GM12878 (cell line): Measurements from ENCODE around the gene UBE3D. TPM values are rescaled to one million over a fixed set of nuclear protein-coding genes. Genes with fewer than 3 reads are reported as not detected.

Experiments used
- BACH1 ChIP-seq: fragments of 450-650 bp; IDR thresholded peaks from 2 replicates; pipeline ENCODE4 v1.6.1; 2017; ENCODE audit warnings: mild to moderate bottlenecking, borderline replicate concordance
- BMI1 ChIP-seq: fragments of 450-650 bp; IDR thresholded peaks from 2 replicates; pipeline ENCODE4 v1.6.1; 2016; ENCODE audit warnings: mild to moderate bottlenecking, moderate library complexity, borderline replicate concordance
- CBX5 ChIP-seq: sonication (generic); IDR thresholded peaks from 2 replicates; pipeline ENCODE4 v1.6.1; 2016; ENCODE audit warnings: low read depth, moderate library complexity, mild to moderate bottlenecking, inconsistent platforms
- CHD1 ChIP-seq: IDR thresholded peaks from 2 replicates; pipeline ENCODE4 v1.6.1; 2012; ENCODE audit warnings: low read depth, low read length, improper control_type of control experiment
- CREB1 ChIP-seq: IDR thresholded peaks from 2 replicates; pipeline ENCODE4 v1.6.1; 2012; ENCODE audit warnings: low read depth, mild to moderate bottlenecking, inconsistent platforms
- ESRRA ChIP-seq: IDR thresholded peaks from 2 replicates; pipeline ENCODE4 v1.6.1; 2012; ENCODE audit warnings: mild to moderate bottlenecking, low read length, improper control_type of control experiment
- KDM1A ChIP-seq: fragments of 200-600 bp; sonication (generic); IDR thresholded peaks from 2 replicates; pipeline ENCODE4 v1.6.1; 2016; ENCODE audit warnings: borderline replicate concordance
- KLF5 ChIP-seq: fragments of 450-650 bp; IDR thresholded peaks from 2 replicates; pipeline ENCODE4 v1.6.1; 2014; ENCODE audit warnings: mild to moderate bottlenecking; ENCODE audit not compliant: partially characterized antibody
- MEF2A ChIP-seq: IDR thresholded peaks from 2 replicates; pipeline ENCODE4 v1.6.1; 2011; ENCODE audit warnings: low read depth, mild to moderate bottlenecking, low read length, moderate library complexity; ENCODE audit not compliant: insufficient read depth
- MTA2 ChIP-seq: fragments of 450-650 bp; IDR thresholded peaks from 2 replicates; pipeline ENCODE4 v1.6.1; 2016; ENCODE audit warnings: low read depth, mild to moderate bottlenecking, moderate library complexity
- MXI1 ChIP-seq: fragments of 150-350 bp; IDR thresholded peaks from 2 replicates; pipeline ENCODE4 v1.6.1; 2011; ENCODE audit warnings: low read depth, mild to moderate bottlenecking, inconsistent platforms, low read length, improper control_type of control experiment
- MYB ChIP-seq: fragments of 150-350 bp; IDR thresholded peaks from 2 replicates; pipeline ENCODE4 v1.6.1; 2014; ENCODE audit warnings: mild to moderate bottlenecking, low read depth, low read length, borderline replicate concordance
- NFXL1 ChIP-seq: fragments of 450-650 bp; IDR thresholded peaks from 2 replicates; pipeline ENCODE4 v1.6.1; 2017; ENCODE audit warnings: antibody characterized with exemption, mild to moderate bottlenecking, borderline replicate concordance
- PAX8 ChIP-seq: fragments of 450-650 bp; IDR thresholded peaks from 2 replicates; pipeline ENCODE4 v1.6.1; 2017; ENCODE audit warnings: mild to moderate bottlenecking, moderate library complexity
- SUPT20H ChIP-seq: IDR thresholded peaks from 2 replicates; pipeline ENCODE4 v1.6.1; 2011; ENCODE audit warnings: low read depth, mild to moderate bottlenecking, low read length, moderate library complexity, borderline replicate concordance; ENCODE audit not compliant: control insufficient read depth
- TAF1 ChIP-seq: IDR thresholded peaks from 2 replicates; pipeline ENCODE4 v1.6.1; 2011; ENCODE audit warnings: mild to moderate bottlenecking, low read depth, low read length, borderline replicate concordance
- WRNIP1 ChIP-seq: IDR thresholded peaks from 2 replicates; pipeline ENCODE4 v1.6.1; 2011; ENCODE audit warnings: low read depth, low read length, improper control_type of control experiment, borderline replicate concordance
- ZNF207 ChIP-seq: fragments of 450-650 bp; IDR thresholded peaks from 2 replicates; pipeline ENCODE4 v1.6.1; 2014; ENCODE audit warnings: antibody characterized with exemption, mild to moderate bottlenecking, borderline replicate concordance
- ZNF622 ChIP-seq: fragments of 450-650 bp; IDR thresholded peaks from 2 replicates; pipeline ENCODE4 v1.6.1; 2017; ENCODE audit warnings: mild to moderate bottlenecking, inconsistent platforms
- ZZZ3 ChIP-seq: IDR thresholded peaks from 2 replicates; pipeline ENCODE4 v1.6.1; 2011; ENCODE audit warnings: low read depth; ENCODE audit not compliant: control insufficient read depth, insufficient read length
- polyA plus RNA-seq, 11 experiments: library from polyadenylated mRNA; depleted of rRNA in 4 of 11; unstranded in 6 of 11; stranded (reverse) in 5 of 11; fragments of >200 nt; fragmentation: Nextera tagmentation in 4 of 11; fragmentation: Illumina TruSeq in 1 of 11; extraction: Ambion mirVana in 4 of 11; extraction: Trizol in 1 of 11; gene quantifications; 1 replicate in 1 of 11; 2 replicates in 10 of 11; pipeline versions ENCODE4 v1.2.1 to v1.2.3, GENCODE V29; 2011 to 2016; ENCODE audit warnings: inconsistent platforms in 2 of 11, missing spikeins in 2 of 11, low read depth in 1 of 11
- total RNA-seq, 4 experiments: library from RNA; depleted of rRNA in 3 of 4; stranded (reverse); fragments of >200 nt in 3 of 4; fragmentation: Illumina TruSeq in 1 of 4; extraction: Trizol in 1 of 4; gene quantifications; 2 replicates each; pipeline versions ENCODE4 v1.2.1 to v1.2.3, GENCODE V29; 2013 to 2021
- TF ChIP-seq, protein P1 (sequence below): fragments of 450-650 bp; formaldehyde crosslinking; IDR thresholded peaks from 2 replicates; pipeline ENCODE4 v1.4.0; 2022; ENCODE audit warnings: mild to moderate bottlenecking, moderate library complexity
- TF ChIP-seq, protein P2 (sequence below): fragments of 450-650 bp; IDR thresholded peaks from 2 replicates; pipeline ENCODE4 v1.6.1; 2018; ENCODE audit warnings: borderline replicate concordance, mild to moderate bottlenecking; ENCODE audit not compliant: partially characterized antibody
- TF ChIP-seq, protein P3 (sequence below): IDR thresholded peaks from 2 replicates; pipeline ENCODE4 v1.6.1; 2011; ENCODE audit warnings: borderline replicate concordance, low read depth, mild to moderate bottlenecking, moderate library complexity, mixed read lengths, low read length; ENCODE audit not compliant: insufficient read depth; ENCODE audit errors: extremely low read length
- TF ChIP-seq, protein P4 (sequence below): IDR thresholded peaks from 2 replicates; pipeline ENCODE4 v1.6.1; 2012; ENCODE audit warnings: low read depth, low read length, improper control_type of control experiment
- TF ChIP-seq, protein P5 (sequence below): IDR thresholded peaks from 2 replicates; pipeline ENCODE4 v1.6.1; 2012; ENCODE audit warnings: low read depth, low read length, improper control_type of control experiment

Gene UBE3D
- total and polyA plus RNA-seq, 10 of the 15 experiments (the other 5 are each of a cell fraction or from before 2014, with no cell fraction given): 4.3 to 9.0 (median 7.5) TPM

DNA sequence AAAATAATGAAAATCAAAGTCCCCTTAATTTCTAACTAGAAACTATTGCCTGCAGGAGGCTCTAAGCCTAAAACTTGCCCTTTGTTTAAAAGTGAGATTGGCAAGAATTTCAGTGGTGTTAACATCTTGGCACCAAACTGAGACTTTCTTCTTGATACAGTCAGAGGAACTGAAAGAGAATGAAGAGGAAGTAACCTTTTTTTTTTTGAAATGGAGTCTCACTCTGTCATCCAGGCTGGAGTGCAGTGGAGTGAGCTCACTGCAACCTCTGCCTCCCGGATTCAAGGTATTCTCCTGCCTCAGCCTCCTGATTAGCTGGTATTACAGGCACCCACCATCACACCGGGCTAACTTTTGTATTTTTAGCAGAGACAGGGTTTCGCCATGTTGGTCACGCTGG, 5.4 kb upstream of the UBE3D start (continued):
- TF ChIP-seq, protein P1, sequence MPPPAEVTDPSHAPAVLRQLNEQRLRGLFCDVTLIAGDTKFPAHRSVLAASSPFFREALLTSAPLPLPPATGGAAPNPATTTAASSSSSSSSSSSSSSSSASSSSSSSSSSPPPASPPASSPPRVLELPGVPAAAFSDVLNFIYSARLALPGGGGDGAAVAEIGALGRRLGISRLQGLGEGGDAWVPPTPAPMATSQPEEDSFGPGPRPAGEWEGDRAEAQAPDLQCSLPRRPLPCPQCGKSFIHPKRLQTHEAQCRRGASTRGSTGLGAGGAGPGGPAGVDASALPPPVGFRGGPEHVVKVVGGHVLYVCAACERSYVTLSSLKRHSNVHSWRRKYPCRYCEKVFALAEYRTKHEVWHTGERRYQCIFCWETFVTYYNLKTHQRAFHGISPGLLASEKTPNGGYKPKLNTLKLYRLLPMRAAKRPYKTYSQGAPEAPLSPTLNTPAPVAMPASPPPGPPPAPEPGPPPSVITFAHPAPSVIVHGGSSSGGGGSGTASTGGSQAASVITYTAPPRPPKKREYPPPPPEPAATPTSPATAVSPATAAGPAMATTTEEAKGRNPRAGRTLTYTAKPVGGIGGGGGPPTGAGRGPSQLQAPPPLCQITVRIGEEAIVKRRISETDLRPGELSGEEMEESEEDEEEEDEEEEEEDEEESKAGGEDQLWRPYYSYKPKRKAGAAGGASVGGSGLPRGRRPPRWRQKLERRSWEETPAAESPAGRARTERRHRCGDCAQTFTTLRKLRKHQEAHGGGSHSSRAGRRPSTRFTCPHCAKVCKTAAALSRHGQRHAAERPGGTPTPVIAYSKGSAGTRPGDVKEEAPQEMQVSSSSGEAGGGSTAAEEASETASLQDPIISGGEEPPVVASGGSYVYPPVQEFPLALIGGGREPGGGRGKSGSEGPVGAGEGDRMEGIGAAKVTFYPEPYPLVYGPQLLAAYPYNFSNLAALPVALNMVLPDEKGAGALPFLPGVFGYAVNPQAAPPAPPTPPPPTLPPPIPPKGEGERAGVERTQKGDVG (CRISPR knock-in tag): no peak
- TF ChIP-seq, protein P2, sequence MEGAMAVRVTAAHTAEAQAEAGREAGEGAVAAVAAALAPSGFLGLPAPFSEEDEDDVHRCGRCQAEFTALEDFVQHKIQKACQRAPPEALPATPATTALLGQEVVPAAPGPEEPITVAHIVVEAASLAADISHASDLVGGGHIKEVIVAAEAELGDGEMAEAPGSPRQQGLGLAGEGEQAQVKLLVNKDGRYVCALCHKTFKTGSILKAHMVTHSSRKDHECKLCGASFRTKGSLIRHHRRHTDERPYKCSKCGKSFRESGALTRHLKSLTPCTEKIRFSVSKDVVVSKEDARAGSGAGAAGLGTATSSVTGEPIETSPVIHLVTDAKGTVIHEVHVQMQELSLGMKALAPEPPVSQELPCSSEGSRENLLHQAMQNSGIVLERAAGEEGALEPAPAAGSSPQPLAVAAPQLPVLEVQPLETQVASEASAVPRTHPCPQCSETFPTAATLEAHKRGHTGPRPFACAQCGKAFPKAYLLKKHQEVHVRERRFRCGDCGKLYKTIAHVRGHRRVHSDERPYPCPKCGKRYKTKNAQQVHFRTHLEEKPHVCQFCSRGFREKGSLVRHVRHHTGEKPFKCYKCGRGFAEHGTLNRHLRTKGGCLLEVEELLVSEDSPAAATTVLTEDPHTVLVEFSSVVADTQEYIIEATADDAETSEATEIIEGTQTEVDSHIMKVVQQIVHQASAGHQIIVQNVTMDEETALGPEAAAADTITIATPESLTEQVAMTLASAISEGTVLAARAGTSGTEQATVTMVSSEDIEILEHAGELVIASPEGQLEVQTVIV: no peak
- TF ChIP-seq CREB1 (peak; percentile 64), KDM1A (no peak), CHD1 (no peak), MYB (no peak), MXI1 (no peak), BACH1 (no peak), BMI1 (peak; percentile 42; the same call in 1 of the 2 replicates), ZNF622 (no peak), SUPT20H (no peak), NFXL1 (no peak), TAF1 (no peak), PAX8 (no peak), ZZZ3 (no peak), CBX5 (0 out of 2 replicates have a peak, but pooled peaks have one; percentile 74), ZNF207 (no peak), MEF2A (no peak), KLF5 (no peak), WRNIP1 (no peak), ESRRA (no peak), MTA2 (no peak)
- TF ChIP-seq, protein P3, sequence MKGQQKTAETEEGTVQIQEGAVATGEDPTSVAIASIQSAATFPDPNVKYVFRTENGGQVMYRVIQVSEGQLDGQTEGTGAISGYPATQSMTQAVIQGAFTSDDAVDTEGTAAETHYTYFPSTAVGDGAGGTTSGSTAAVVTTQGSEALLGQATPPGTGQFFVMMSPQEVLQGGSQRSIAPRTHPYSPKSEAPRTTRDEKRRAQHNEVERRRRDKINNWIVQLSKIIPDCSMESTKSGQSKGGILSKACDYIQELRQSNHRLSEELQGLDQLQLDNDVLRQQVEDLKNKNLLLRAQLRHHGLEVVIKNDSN: no peak
- TF ChIP-seq, protein P4, sequence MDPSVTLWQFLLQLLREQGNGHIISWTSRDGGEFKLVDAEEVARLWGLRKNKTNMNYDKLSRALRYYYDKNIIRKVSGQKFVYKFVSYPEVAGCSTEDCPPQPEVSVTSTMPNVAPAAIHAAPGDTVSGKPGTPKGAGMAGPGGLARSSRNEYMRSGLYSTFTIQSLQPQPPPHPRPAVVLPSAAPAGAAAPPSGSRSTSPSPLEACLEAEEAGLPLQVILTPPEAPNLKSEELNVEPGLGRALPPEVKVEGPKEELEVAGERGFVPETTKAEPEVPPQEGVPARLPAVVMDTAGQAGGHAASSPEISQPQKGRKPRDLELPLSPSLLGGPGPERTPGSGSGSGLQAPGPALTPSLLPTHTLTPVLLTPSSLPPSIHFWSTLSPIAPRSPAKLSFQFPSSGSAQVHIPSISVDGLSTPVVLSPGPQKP: no peak
- TF ChIP-seq, protein P5, sequence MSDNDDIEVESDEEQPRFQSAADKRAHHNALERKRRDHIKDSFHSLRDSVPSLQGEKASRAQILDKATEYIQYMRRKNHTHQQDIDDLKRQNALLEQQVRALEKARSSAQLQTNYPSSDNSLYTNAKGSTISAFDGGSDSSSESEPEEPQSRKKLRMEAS: no peak
